GM12865 (cell line): ENCODE measurements around the gene SOCS6.
"Not testable (repeated sequence)": the region's sequence is repeated elsewhere in the genome, so short reads cannot be mapped to it uniquely, and the experiment has no call there.

Source experiments
- DNase-seq: peaks from one replicate; pipeline ENCODE4 v3.0.0; 2010; ENCODE audit warnings: low read depth
- H3K4me3 ChIP-seq: 2 replicates; pipeline ENCODE4 v1.5.1; 2011; ENCODE audit warnings: mild to moderate bottlenecking, low read depth, low read length, control low read depth
- TF ChIP-seq, protein P1 (sequence below): IDR thresholded peaks from 2 replicates; pipeline ENCODE4 v1.5.1; 2011; ENCODE audit warnings: low read length, control low read depth, low read depth, inconsistent platforms; ENCODE audit not compliant: insufficient read depth; ENCODE audit errors: missing control alignments

Gene SOCS6

GRCh38 chr18:70354771-70355170, 65.9 kb downstream of the SOCS6 start:
- DNase-seq: no peak
- H3K4me3 ChIP-seq: no peak overlapping the region
- TF ChIP-seq, protein P1, sequence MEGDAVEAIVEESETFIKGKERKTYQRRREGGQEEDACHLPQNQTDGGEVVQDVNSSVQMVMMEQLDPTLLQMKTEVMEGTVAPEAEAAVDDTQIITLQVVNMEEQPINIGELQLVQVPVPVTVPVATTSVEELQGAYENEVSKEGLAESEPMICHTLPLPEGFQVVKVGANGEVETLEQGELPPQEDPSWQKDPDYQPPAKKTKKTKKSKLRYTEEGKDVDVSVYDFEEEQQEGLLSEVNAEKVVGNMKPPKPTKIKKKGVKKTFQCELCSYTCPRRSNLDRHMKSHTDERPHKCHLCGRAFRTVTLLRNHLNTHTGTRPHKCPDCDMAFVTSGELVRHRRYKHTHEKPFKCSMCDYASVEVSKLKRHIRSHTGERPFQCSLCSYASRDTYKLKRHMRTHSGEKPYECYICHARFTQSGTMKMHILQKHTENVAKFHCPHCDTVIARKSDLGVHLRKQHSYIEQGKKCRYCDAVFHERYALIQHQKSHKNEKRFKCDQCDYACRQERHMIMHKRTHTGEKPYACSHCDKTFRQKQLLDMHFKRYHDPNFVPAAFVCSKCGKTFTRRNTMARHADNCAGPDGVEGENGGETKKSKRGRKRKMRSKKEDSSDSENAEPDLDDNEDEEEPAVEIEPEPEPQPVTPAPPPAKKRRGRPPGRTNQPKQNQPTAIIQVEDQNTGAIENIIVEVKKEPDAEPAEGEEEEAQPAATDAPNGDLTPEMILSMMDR: no peak

DNA sequence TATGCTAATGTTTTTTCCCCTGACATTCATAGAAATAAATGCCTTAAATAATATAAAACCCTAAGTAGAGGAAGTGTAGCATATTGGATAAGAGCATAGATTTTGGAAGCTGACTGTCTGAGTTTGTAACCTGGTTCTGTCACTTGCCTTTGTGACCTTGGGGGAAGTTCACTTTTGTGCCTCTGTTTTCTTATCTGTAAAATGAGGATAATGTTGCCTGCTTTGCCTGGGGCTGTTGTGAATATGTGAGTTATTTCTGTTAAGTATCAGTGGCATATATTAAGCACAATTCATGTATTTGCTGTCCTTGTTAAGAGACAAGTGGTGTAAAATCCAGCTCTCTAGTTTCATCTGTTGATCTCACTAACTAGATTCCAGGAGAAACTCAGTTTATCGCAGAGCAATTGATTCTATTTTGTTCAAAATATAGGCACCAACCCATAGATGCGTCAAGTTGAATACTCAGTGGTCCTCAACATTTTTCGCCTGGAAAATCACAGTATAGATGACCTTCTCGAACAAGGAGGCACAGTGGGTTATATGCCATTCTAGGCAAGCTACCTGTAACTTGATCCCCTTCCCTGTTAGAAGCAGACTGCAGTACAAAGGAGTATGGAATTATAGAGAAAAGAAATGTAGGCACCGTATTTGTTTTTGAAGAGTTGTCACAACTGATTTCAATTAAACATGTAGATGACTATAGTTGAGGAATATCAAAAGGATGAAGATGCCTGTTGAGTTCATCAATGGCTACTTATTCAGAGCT, 67.0 kb downstream of the SOCS6 start:
- TF ChIP-seq, protein P1: no peak
- no peak overlapping the region for H3K4me3 ChIP-seq
- no peak for DNase-seq

DNA sequence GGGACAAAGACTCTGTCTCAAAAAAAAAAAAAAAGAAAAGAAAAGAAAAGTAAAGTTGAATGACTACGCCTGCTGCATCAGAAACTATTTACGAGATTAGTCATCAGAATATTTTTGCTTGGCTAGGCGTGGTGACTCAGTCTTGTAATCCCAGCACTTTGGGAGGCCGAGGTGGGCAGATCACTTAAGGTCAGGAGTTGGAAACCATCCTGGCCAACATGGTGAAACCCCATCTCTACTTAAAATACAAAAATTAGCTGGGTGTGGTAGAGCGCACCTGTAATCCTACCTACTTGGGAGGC, 69.2 kb downstream of the SOCS6 start:
- peak; percentile 71 for DNase-seq

DNA sequence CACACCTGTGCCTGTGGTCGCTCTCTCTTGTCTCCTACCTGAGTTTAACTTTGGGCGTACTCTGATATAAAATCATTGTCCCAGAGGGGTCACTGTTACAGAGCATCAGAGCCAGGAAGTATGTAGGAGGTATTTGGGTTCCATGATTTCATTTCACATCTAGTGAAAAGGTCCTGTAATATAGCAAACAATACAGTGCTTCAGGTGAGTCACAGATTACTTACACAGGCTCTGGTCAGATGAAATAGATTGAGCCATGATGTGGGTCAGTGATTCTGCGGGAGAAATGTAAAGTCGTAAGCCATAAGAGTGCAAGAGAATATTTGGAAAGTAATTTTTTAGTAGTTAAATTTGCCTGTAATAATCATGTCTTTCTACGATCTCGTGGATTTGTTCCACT, 70.2 kb downstream of the SOCS6 start:
- TF ChIP-seq, protein P1: no peak
- DNase-seq: no peak
- H3K4me3 ChIP-seq: no peak overlapping the region

More for the DNA sequence above, 69.2 kb downstream of the SOCS6 start:
- not testable (repeated sequence) for H3K4me3 ChIP-seq

DNA sequence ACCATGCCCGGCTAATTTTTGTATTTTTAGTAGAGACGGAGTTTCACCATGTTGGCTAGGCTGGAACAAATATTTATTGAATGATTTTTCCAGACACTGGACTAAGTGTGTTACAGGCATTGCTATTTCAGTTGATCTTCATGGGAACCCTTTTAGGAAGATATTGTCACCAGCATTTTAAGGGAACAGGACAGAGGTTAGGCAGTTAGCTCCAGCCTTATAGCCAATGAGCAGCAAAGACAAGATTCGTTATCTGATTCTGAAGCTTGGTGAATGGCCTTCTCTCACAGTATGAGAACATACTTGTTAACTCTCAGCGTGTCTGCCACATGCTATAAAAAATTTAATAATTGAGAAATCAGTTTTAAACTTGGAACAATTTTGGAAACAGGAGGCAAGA, 73.4 kb downstream of the SOCS6 start:
- no peak overlapping the region for H3K4me3 ChIP-seq
- no peak for DNase-seq
- TF ChIP-seq, protein P1: no peak

DNA sequence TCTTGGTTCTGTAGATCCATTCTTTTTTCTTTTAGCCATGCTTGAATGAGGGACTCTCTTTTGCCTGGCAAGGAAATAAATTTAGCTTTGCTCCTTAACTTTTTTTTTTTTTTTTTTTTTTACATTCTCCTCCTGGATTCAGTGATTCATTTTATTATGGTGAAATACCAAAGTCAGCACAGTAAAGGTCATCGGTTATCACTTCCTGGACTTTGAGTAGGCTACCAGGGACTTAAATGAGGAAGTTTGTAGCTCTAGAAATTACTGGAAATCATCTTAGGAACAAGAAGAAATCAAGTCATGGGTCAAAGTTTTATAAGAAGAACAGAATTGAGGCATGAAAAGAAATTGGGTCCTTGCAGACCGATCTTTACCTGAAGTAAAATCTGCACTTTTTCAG, 75.0 kb downstream of the SOCS6 start:
- H3K4me3 ChIP-seq: no peak overlapping the region
- no peak for DNase-seq
- TF ChIP-seq, protein P1: no peak

DNA sequence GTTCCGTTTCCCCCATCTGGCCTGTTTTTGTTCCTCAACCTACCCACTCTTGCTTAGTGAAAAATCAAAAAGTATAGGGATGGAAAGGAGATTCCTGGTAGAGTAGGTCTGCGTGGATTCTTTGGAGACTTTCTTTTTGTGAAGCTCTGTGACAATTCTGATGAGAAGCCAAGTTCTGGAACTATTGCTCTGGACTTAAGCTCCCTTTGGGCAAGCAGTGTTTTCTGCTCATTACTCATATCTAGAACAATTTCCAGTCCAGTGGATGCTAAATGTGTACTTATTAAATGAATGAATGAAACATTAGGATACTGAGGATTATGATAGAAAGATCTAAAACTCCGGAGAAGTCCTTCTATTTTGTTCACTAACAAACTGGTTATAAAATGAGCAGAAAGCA, 76.5 kb downstream of the SOCS6 start:
- H3K4me3 ChIP-seq: no peak overlapping the region
- DNase-seq: no peak
- TF ChIP-seq, protein P1: no peak

DNA sequence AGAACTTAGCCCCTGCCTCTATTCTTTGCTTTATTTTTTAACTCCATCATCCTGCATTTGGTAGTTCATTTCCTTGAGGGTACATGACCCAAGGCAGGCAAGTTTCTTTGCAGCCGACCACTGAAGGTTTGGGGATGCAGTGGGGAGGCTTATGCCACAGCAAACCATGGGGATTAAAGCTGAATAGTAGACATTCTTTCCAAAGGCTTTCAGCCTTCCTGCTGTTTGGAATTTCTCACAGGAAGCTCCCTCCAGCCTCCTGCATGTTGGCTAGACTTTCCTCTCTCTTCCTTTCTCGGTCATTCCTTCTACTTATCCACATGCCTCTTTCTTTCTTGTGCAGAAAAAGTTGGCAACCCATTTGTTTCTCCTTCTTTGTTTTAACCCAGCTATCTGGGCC, 77.3 kb downstream of the SOCS6 start:
- TF ChIP-seq, protein P1: no peak
- no peak for DNase-seq
- H3K4me3 ChIP-seq: no peak overlapping the region
